ENCODE measurements around the gene PSME2.

- TF ChIP-seq RNF2 (conservative IDR thresholded peaks at IDR 0.05; ENCODE audit: low read depth), result no peak
- no peak for TF ChIP-seq HHEX (CRISPR knock-in tag; IDR thresholded peaks at IDR 0.05)
- no peak for TF ChIP-seq REST (IDR thresholded peaks at IDR 0.05; ENCODE audit: borderline replicate concordance in 1 of 2, low read depth in 1 of 2, low read length in 2 of 2)
- no peak for TF ChIP-seq XRCC5 (optimal IDR thresholded peaks at IDR 0.05; ENCODE audit: low read length)
- no peak for TF ChIP-seq ZNF639 (CRISPR knock-in tag; conservative IDR thresholded peaks at IDR 0.05)
- no peak for TF ChIP-seq HCFC1 (IDR thresholded peaks at IDR 0.05; ENCODE audit: low read depth, low read length)
- no peak for TF ChIP-seq REPIN1 (CRISPR knock-in tag; IDR thresholded peaks at IDR 0.05; ENCODE audit: borderline replicate concordance, low read depth)
- TF ChIP-seq CTCF (CRISPR knock-in tag; IDR thresholded peaks at IDR 0.05), result no peak
- no peak for TF ChIP-seq NR2C2 (CRISPR knock-in tag; IDR thresholded peaks at IDR 0.05; ENCODE audit: borderline replicate concordance)
These were observed 33.8 kb upstream of the PSME2 start for GRCh38 chr14:24179961-24180796.
